Esophagus muscularis mucosa (tissue), 4 donors: ENCODE data around the gene COL26A1. TPM values are rescaled to one million over a fixed set of nuclear protein-coding genes. Genes with fewer than 3 reads are reported as not detected.
"Not testable (repeated sequence)": the region's sequence is repeated elsewhere in the genome, so short reads cannot be mapped to it uniquely, and the experiment has no call there.

ENCODE experiments used
- DNase-seq: peaks from one replicate; pipeline ENCODE4 v3.0.0-alpha.2; 2017; ENCODE audit errors: extremely low spot score
- H3K27ac ChIP-seq, 4 donors: fragments of 200-600 bp; sonication (generic); replicated peaks in 1 of 4; 1 replicate in 3 of 4; 2 replicates in 1 of 4; pipeline ENCODE4 v1.5.1; 2016 to 2019; ENCODE audit warnings: mild to moderate bottlenecking in 1 of 4
- H3K27me3 ChIP-seq, 4 donors: fragments of 200-600 bp; sonication (generic); one replicate each; pipeline versions ENCODE4 v1.5.1 to v1.6.0; 2016 to 2019
- H3K36me3 ChIP-seq, 4 donors: fragments of 200-600 bp; sonication (generic); one replicate each; pipeline ENCODE4 v1.5.1; 2016 to 2019
- H3K4me1 ChIP-seq, 4 donors: fragments of 200-600 bp; sonication (generic); one replicate each; pipeline ENCODE4 v1.5.1; 2016 to 2019
- H3K4me3 ChIP-seq, 4 donors: fragments of 200-600 bp; sonication (generic); 1 replicate in 2 of 4; 2 replicates in 2 of 4; pipeline ENCODE4 v1.5.1; 2016 to 2019; ENCODE audit warnings: mild to moderate bottlenecking in 4 of 4, moderate library complexity in 1 of 4
- H3K9me3 ChIP-seq, 4 donors: fragments of 200-600 bp; sonication (generic); 1 replicate in 3 of 4; 2 replicates in 1 of 4; pipeline ENCODE4 v1.5.1; 2016 to 2019
- EP300 ChIP-seq: sonication (generic); formaldehyde crosslinking; IDR thresholded peaks from one replicate; pipeline ENCODE4 v1.6.1; 2017; ENCODE audit warnings: antibody characterized with exemption
- POLR2A ChIP-seq: fragments of 450-650 bp; IDR thresholded peaks from one replicate; pipeline ENCODE4 v1.6.1; 2017; ENCODE audit warnings: antibody characterized with exemption, moderate library complexity, mild to moderate bottlenecking, low read depth
- POLR2AphosphoS5 ChIP-seq, 2 donors: sonication (generic); formaldehyde crosslinking; IDR thresholded peaks; one replicate each; pipeline ENCODE4 v1.6.1; 2017; ENCODE audit warnings: antibody characterized with exemption in 2 of 2
- WGBS: methylation state at CpG from one replicate; pipeline ENCODE4 v1.1.5; 2018; 5-methylcytosine and 5-hydroxymethylcytosine counted together
- intact Hi-C: fragments of 100-400 bp; cut with DNase I; formaldehyde crosslinking; loops from one replicate; pipeline ENCODE4 v1.15.1; 2023
- total RNA-seq, 4 donors: library from RNA; depleted of rRNA; stranded (reverse); fragments of >200 nt; gene quantifications; one replicate each; pipeline versions ENCODE4 v1.1.0 to v1.2.1, GENCODE V29; 2016
- TF ChIP-seq, protein P1 (sequence below), 3 experiments: fragments of 200-600 bp in 2 of 3; fragments of 450-650 bp in 1 of 3; sonication (generic) in 2 of 3; IDR thresholded peaks; one replicate each; pipeline ENCODE4 v1.5.1; 2017 to 2019; ENCODE audit warnings: antibody characterized with exemption in 3 of 3, mild to moderate bottlenecking in 2 of 3, moderate library complexity in 1 of 3

COL26A1 gene
- total RNA-seq, 4 donors from 2014 or later, result not detected

DNA sequence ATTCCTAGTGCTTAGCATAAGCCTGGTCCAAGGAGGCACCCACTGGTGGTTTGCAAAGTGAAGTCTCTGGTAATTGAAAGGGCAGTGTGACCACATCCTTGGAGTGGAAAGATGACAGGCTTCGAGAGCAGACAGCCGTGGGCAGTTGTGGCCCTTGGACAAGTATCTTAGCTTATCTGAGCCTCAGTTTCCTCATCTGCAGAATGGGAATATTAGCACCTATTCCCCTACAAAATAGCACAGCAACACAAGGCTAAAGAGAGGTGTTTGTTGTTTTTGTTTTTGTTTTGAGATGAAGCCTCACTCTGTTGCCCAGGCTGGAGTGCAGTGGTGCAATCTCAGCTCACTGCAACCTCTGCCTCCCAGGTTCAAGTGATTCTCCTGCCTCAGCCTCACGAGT is 237.1 kb downstream of the COL26A1 start:
- no peak for TF ChIP-seq POLR2AphosphoS5 (IDR thresholded peaks at IDR 0.05)
- no peak for DNase-seq
- Histone ChIP-seq H3K4me3 (no peak overlapping the region), H3K36me3 (no peaks in the 10 kb centered on the region), H3K4me1 (peaks cover 4 to 8% (median 6%) of the 10 kb centered on the region in 4 donors), H3K27ac (no peak overlapping the region), H3K9me3 (peaks cover 0 to 6% (median 0%) of the 10 kb centered on the region in 4 donors), H3K27me3 (peaks cover 0 to 15% (median 0%) of the 10 kb centered on the region in 4 donors)
- 89% methylated on average over 3 of the region's 3 CpGs for WGBS
- intact Hi-C loops, result no loop called here

DNA sequence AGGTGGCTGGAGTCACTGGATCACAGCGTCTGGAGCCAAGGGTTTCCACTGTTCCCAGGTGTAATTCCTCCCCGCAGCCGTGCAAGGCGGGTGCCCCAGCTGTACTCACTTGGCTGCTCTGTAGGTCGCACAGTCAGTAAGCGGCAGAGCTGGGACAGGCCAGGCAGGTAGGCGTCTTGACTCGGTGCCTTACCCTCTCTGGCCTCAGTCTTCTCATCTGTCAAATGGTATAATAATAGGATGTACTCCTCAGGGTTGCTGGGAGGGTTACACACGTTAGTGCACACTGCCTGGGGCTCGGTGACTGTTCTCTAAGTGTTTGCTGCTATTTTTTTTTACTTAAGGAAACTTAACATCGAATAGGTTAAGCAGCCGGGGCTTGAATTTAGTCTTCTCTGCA is 239.4 kb downstream of the COL26A1 start:
- TF ChIP-seq, protein P1, sequence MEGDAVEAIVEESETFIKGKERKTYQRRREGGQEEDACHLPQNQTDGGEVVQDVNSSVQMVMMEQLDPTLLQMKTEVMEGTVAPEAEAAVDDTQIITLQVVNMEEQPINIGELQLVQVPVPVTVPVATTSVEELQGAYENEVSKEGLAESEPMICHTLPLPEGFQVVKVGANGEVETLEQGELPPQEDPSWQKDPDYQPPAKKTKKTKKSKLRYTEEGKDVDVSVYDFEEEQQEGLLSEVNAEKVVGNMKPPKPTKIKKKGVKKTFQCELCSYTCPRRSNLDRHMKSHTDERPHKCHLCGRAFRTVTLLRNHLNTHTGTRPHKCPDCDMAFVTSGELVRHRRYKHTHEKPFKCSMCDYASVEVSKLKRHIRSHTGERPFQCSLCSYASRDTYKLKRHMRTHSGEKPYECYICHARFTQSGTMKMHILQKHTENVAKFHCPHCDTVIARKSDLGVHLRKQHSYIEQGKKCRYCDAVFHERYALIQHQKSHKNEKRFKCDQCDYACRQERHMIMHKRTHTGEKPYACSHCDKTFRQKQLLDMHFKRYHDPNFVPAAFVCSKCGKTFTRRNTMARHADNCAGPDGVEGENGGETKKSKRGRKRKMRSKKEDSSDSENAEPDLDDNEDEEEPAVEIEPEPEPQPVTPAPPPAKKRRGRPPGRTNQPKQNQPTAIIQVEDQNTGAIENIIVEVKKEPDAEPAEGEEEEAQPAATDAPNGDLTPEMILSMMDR (IDR thresholded peaks at IDR 0.05), result no peak
- TF ChIP-seq POLR2A (no peak), POLR2AphosphoS5 (IDR thresholded peaks at IDR 0.05) (no peak), EP300 (no peak)
- Histone ChIP-seq H3K27ac (no peak overlapping the region), H3K9me3 (no peaks in the 10 kb centered on the region), H3K4me1 (peaks cover 4 to 8% (median 6%) of the 10 kb centered on the region in 4 donors), H3K36me3 (no peaks in the 10 kb centered on the region), H3K4me3 (no peak overlapping the region), H3K27me3 (peaks cover 0 to 15% (median 0%) of the 10 kb centered on the region in 4 donors)
- intact Hi-C loops, result loop anchor here (2.0 kb wide), 1 partner anchor 671 kb away; no protein-coding TSS in a partner anchor
- DNase-seq, result no peak
- 61% methylated on average over 12 of the region's 12 CpGs for WGBS

DNA sequence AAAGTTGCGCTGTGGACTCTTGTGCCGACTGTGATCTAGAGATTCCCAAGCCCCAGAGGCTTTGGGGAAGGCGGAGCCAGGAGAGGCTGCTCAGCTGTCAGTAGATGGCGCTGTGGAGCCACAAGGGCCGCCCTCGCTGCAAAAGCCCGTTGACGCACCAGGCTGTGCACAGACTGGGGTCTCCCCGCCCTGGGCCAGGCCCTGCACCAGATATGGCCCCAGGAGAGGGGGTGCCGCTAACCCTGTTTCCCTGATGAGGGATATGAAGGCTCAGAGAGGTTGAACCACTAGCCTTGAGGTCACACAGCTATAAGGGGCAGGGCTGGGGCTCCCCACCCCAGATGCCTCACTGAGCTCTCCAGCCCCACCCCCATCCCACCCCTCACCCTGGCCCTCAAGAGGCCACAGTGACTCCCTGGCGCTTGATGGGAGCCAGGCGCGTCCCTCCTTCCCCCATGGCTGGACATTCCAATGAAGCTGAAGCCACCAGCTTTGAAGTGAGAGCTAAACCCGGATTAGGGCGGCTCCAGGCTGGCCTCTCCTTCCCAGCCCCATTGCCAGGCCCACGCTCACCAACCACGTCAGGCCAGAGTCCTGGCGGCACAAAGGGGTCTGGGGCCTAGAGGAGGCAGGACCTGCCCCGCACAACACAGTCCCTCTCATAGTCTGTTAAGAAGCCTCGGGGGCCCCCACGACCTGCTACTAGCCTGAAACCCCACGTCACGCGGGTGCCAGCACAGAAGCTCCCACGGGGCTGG is 240.0 kb downstream of the COL26A1 start:
- H3K36me3 ChIP-seq, result no peaks in the 10 kb centered on the region
- 45% methylated on average over 14 of the region's 25 CpGs for WGBS
- H3K27me3 ChIP-seq, result peaks cover 0 to 15% (median 0%) of the 10 kb centered on the region in 4 donors
- TF ChIP-seq, protein P1 (IDR thresholded peaks at IDR 0.05), result peak; percentile 66 to 88 (median 75)
- no peak for TF ChIP-seq EP300
- no peak for DNase-seq
- no peaks in the 10 kb centered on the region for H3K9me3 ChIP-seq
- H3K27ac ChIP-seq, result no peak overlapping the region
- H3K4me1 ChIP-seq, result peaks cover 4 to 8% (median 6%) of the 10 kb centered on the region in 4 donors
- no peak overlapping the region for H3K4me3 ChIP-seq
- intact Hi-C loops, result loop anchor here (2.0 kb wide), 1 partner anchor 670 kb away; no protein-coding TSS in a partner anchor

DNA sequence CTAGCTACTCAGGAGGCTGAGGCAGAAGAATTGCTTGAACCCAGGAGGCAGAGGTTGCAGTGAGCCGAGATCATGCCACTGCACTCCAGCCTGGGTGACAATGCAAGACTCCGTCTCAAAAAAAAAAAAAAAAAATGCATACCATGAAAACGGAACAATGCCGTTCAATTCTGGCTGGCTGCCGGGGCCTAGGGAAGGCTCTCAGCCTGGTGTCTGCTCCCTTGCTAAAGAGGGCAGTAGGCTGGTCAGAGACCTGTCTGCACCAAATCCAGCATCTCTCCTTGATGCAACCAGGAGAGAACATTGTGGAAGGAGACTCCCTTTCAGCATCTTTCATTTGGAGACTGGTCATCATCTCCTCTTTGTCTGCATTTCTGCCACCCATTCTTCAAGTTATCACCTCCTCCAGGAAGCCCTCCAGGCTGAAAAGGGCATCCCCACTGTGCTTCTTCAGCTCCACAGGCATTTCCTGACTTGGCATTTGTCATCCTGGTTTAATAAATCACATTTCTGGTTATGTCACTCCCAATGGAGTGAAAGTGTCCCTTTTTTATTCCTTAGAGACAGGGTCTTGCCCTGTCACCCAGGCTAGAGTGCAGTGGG is 241.8 kb downstream of the COL26A1 start:
- H3K27me3 ChIP-seq, result peaks cover 0 to 15% (median 0%) of the 10 kb centered on the region in 4 donors
- no peak overlapping the region for H3K4me3 ChIP-seq
- H3K36me3 ChIP-seq, result no peaks in the 10 kb centered on the region
- intact Hi-C loops, result no loop called here
- TF ChIP-seq POLR2AphosphoS5 (IDR thresholded peaks at IDR 0.05), result no peak
- no peak for TF ChIP-seq EP300
- TF ChIP-seq, protein P1 (IDR thresholded peaks at IDR 0.05), result no peak
- TF ChIP-seq POLR2A, result no peak
- DNase-seq, result no peak
- 74% methylated on average over 5 of the region's 5 CpGs for WGBS
- peaks cover 4 to 8% (median 6%) of the 10 kb centered on the region in 4 donors for H3K4me1 ChIP-seq
- H3K9me3 ChIP-seq, result no peaks in the 10 kb centered on the region
- H3K27ac ChIP-seq, result no peak overlapping the region

DNA sequence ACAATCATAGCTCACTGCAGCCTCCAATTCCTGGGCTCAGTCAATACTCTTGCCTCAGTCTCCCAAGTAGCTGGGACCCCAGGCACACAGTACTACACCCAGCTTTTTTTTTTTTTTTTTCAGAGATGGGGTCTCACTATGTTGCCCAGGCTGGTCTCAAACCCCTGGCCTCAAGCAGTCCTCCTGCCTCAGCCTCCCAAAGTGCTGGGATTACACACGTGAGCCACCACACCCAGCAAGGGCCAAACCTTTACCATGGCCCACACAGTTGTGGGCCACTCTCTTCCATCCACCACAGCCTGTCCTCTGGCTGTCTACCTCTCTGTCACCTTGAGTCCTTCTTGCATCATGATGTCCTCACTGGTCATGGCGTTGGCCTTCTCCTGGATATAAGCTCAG is 242.3 kb downstream of the COL26A1 start:
- H3K9me3 ChIP-seq, H3K4me3 ChIP-seq, DNase-seq, H3K4me1 ChIP-seq, H3K27ac ChIP-seq, H3K36me3 ChIP-seq, intact Hi-C loops: not testable (repeated sequence)
- 70% methylated on average over 2 of the region's 2 CpGs for WGBS
- peaks cover 0 to 15% (median 0%) of the 10 kb centered on the region in 4 donors for H3K27me3 ChIP-seq
